ENCODE data around the gene MT3.

GRCh38 chr16:56588781-56589140, 567 bp upstream of the MT3 start:
- no peak for TF ChIP-seq EZH2 (IDR thresholded peaks at IDR 0.05; ENCODE audit: borderline replicate concordance, low read length)
- no peak for TF ChIP-seq CTCF (conservative IDR thresholded peaks at IDR 0.05 in 1 of 2, IDR thresholded peaks at IDR 0.05 in 1 of 2; ENCODE audit: extremely low read depth in 1 of 2, insufficient read depth in 1 of 2, low read depth in 1 of 2, low read length in 2 of 2)

Measured in mammary epithelial cell (primary cell).